MM.1S (cell line): ENCODE data around the gene SLC10A2.

ENCODE experiments used
- DNase-seq: peaks from one replicate; pipeline ENCODE4 v3.0.0-alpha.2; 2015
- H2AFZ ChIP-seq: fragments of 300-600 bp; sonication (generic); 2 replicates; pipeline ENCODE4 v1.6.0; 2016; ENCODE audit warnings: antibody characterized with exemption, low read length
- H3F3A ChIP-seq: fragments of 300-600 bp; sonication (generic); 2 replicates; pipeline ENCODE4 v1.6.1; 2016; ENCODE audit warnings: mild to moderate bottlenecking, antibody characterized with exemption, low read length, moderate library complexity, mixed read lengths; ENCODE audit not compliant: insufficient read depth
- H3K27ac ChIP-seq: fragments of 300-600 bp; sonication (generic); 2 replicates; pipeline ENCODE4 v1.5.1; 2016; ENCODE audit warnings: mild to moderate bottlenecking, low read length
- H3K27me3 ChIP-seq: fragments of 300-600 bp; sonication (generic); replicated peaks from 2 replicates; pipeline ENCODE4 v1.6.0; 2016; ENCODE audit warnings: low read length; ENCODE audit not compliant: insufficient read depth
- H3K36me3 ChIP-seq: fragments of 300-600 bp; sonication (generic); replicated peaks from 2 replicates; pipeline ENCODE4 v1.6.1; 2016; ENCODE audit warnings: mild to moderate bottlenecking, low read length, mixed read lengths; ENCODE audit not compliant: insufficient read depth
- H3K4me1 ChIP-seq: fragments of 300-600 bp; sonication (generic); 2 replicates; pipeline ENCODE4 v1.6.1; 2016; ENCODE audit warnings: low read length, mixed read lengths
- H3K4me2 ChIP-seq: fragments of 300-600 bp; sonication (generic); 2 replicates; pipeline ENCODE4 v1.6.0; 2016; ENCODE audit warnings: low read depth, low read length
- H3K4me3 ChIP-seq: fragments of 300-600 bp; sonication (generic); 2 replicates; pipeline ENCODE4 v1.5.1; 2016; ENCODE audit warnings: low read length, mixed read lengths
- H3K79me2 ChIP-seq: fragments of 300-600 bp; sonication (generic); 2 replicates; pipeline ENCODE4 v1.6.1; 2016; ENCODE audit warnings: mixed run types, low read length, mixed read lengths
- H3K9ac ChIP-seq: fragments of 300-600 bp; sonication (generic); 2 replicates; pipeline ENCODE4 v1.6.1; 2016; ENCODE audit warnings: low read length, mixed read lengths
- H3K9me2 ChIP-seq: fragments of 300-600 bp; sonication (generic); replicated peaks from 2 replicates; pipeline ENCODE4 v1.6.1; 2016; ENCODE audit warnings: mild to moderate bottlenecking, low read length, mixed read lengths; ENCODE audit not compliant: insufficient read depth
- H3K9me3 ChIP-seq: fragments of 300-600 bp; sonication (generic); replicated peaks from 2 replicates; pipeline ENCODE4 v1.6.1; 2016; ENCODE audit warnings: mild to moderate bottlenecking, low read length, mixed read lengths; ENCODE audit not compliant: insufficient read depth
- H4K20me1 ChIP-seq: fragments of 300-600 bp; sonication (generic); 2 replicates; pipeline ENCODE4 v1.6.1; 2016; ENCODE audit warnings: mild to moderate bottlenecking, low read length, moderate library complexity, mixed read lengths; ENCODE audit not compliant: insufficient read depth
- EZH2 ChIP-seq: fragments of 300-600 bp; sonication (generic); optimal IDR thresholded peaks from 2 replicates; pipeline ENCODE3; 2017; ENCODE audit warnings: low read depth, mild to moderate bottlenecking, antibody characterized with exemption, low read length, mixed read lengths
- EZH2phosphoT487 ChIP-seq: fragments of 300-600 bp; sonication (generic); IDR thresholded peaks from 2 replicates; pipeline ENCODE4 v1.6.1; 2018; ENCODE audit warnings: antibody characterized with exemption, low read length
- TF ChIP-seq, protein P1 (sequence below): fragments of 300-600 bp; sonication (generic); IDR thresholded peaks from 2 replicates; pipeline ENCODE4 v1.5.1; 2016; ENCODE audit warnings: antibody characterized with exemption, low read length, mixed read lengths

The SLC10A2 gene

GRCh38 chr13:103078158-103078557 lies 11.9 kb upstream of the SLC10A2 start:
- Histone ChIP-seq H3K36me3 (no peaks in the 10 kb centered on the region), H3F3A (no peaks in the 10 kb centered on the region)

GRCh38 chr13:103068836-103069235 lies 2.6 kb upstream of the SLC10A2 start:
- Histone ChIP-seq H3K9ac (no peak overlapping the region), H3K4me3 (no peak overlapping the region), H3K4me1 (no peaks in the 10 kb centered on the region), H3K4me2 (no peak overlapping the region), H3K27me3 (no peaks in the 10 kb centered on the region), H4K20me1 (no peaks in the 10 kb centered on the region), H3K36me3 (no peaks in the 10 kb centered on the region), H3K9me2 (no peaks in the 10 kb centered on the region), H3F3A (no peaks in the 10 kb centered on the region), H3K79me2 (no peaks in the 10 kb centered on the region), H3K27ac (no peak overlapping the region), H2AFZ (no peak overlapping the region), H3K9me3 (no peaks in the 10 kb centered on the region)
- TF ChIP-seq EZH2: no peak
- no peak for TF ChIP-seq EZH2phosphoT487
- TF ChIP-seq, protein P1, sequence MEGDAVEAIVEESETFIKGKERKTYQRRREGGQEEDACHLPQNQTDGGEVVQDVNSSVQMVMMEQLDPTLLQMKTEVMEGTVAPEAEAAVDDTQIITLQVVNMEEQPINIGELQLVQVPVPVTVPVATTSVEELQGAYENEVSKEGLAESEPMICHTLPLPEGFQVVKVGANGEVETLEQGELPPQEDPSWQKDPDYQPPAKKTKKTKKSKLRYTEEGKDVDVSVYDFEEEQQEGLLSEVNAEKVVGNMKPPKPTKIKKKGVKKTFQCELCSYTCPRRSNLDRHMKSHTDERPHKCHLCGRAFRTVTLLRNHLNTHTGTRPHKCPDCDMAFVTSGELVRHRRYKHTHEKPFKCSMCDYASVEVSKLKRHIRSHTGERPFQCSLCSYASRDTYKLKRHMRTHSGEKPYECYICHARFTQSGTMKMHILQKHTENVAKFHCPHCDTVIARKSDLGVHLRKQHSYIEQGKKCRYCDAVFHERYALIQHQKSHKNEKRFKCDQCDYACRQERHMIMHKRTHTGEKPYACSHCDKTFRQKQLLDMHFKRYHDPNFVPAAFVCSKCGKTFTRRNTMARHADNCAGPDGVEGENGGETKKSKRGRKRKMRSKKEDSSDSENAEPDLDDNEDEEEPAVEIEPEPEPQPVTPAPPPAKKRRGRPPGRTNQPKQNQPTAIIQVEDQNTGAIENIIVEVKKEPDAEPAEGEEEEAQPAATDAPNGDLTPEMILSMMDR: no peak
- DNase-seq: no peak

More at GRCh38 chr13:103078158-103078557, 11.9 kb upstream of the SLC10A2 start:
- no peaks in the 10 kb centered on the region for H3K9me2 ChIP-seq
- no peaks in the 10 kb centered on the region for H3K9me3 ChIP-seq
- 0 out of 2 replicates have a peak overlapping the region, but pooled peaks have one; percentile 19 for H3K4me2 ChIP-seq
- DNase-seq: peak; percentile 21
- no peaks in the 10 kb centered on the region for H4K20me1 ChIP-seq
- H3K4me3 ChIP-seq: no peak overlapping the region
- TF ChIP-seq EZH2: no peak
- TF ChIP-seq EZH2phosphoT487: no peak
- TF ChIP-seq, protein P1: no peak
- H2AFZ ChIP-seq: no peak overlapping the region
- H3K27ac ChIP-seq: no peak overlapping the region
- no peaks in the 10 kb centered on the region for H3K79me2 ChIP-seq
- H3K9ac ChIP-seq: no peak overlapping the region
- no peaks in the 10 kb centered on the region for H3K27me3 ChIP-seq
- no peaks in the 10 kb centered on the region for H3K4me1 ChIP-seq

- DNase-seq: no peak
- no peaks in the 10 kb centered on the region for H4K20me1 ChIP-seq
- no peak overlapping the region for H3K4me2 ChIP-seq
- TF ChIP-seq EZH2phosphoT487 (no peak), EZH2 (no peak)
- TF ChIP-seq, protein P1: no peak
- no peak overlapping the region for H3K27ac ChIP-seq
- H3K9me3 ChIP-seq: no peaks in the 10 kb centered on the region
- no peaks in the 10 kb centered on the region for H3K79me2 ChIP-seq
- no peak overlapping the region for H3K9ac ChIP-seq
- no peaks in the 10 kb centered on the region for H3K9me2 ChIP-seq
- no peaks in the 10 kb centered on the region for H3K36me3 ChIP-seq
- H3K4me3 ChIP-seq: no peak overlapping the region
- H3K4me1 ChIP-seq: no peaks in the 10 kb centered on the region
- no peaks in the 10 kb centered on the region for H3K27me3 ChIP-seq
- H2AFZ ChIP-seq: no peak overlapping the region
- H3F3A ChIP-seq: no peaks in the 10 kb centered on the region
Observed at GRCh38 chr13:103067751-103068555, 1.7 kb upstream of the SLC10A2 start.
